Smooth muscle cell (in vitro differentiated cells): ENCODE data around the gene MFAP3L. TPM values are rescaled to one million over a fixed set of nuclear protein-coding genes. Genes with fewer than 3 reads are reported as not detected.

Source experiments
- DNase-seq: peaks from one replicate; lab custom pipeline; 2025; ENCODE audit not compliant: unreplicated experiment; lab: John Stamatoyannopoulos, UW
- H2AFZ ChIP-seq: fragments of 200-600 bp; sonication (generic); 2 replicates; pipeline ENCODE4 v1.6.0; 2016; ENCODE audit warnings: antibody characterized with exemption, low read depth, mild to moderate bottlenecking
- H3F3A ChIP-seq: fragments of 200-600 bp; sonication (generic); 2 replicates; pipeline ENCODE4 v1.6.0; 2017; ENCODE audit warnings: antibody characterized with exemption, low read depth
- H3K27ac ChIP-seq: fragments of 200-600 bp; sonication (generic); 2 replicates; pipeline ENCODE4 v1.5.1; 2016; ENCODE audit warnings: low read depth, mild to moderate bottlenecking
- H3K27me3 ChIP-seq: fragments of 200-600 bp; sonication (generic); 2 replicates; pipeline ENCODE4 v1.6.1; 2016; ENCODE audit warnings: low read depth, mild to moderate bottlenecking
- H3K36me3 ChIP-seq: fragments of 200-600 bp; sonication (generic); 2 replicates; pipeline ENCODE4 v1.5.1; 2016; ENCODE audit warnings: low read depth
- H3K4me1 ChIP-seq: fragments of 200-600 bp; sonication (generic); 2 replicates; pipeline ENCODE4 v1.5.1; 2016; ENCODE audit warnings: low read depth
- H3K4me2 ChIP-seq: fragments of 200-600 bp; sonication (generic); 2 replicates; pipeline ENCODE4 v1.6.0; 2016; ENCODE audit warnings: mild to moderate bottlenecking
- H3K4me3 ChIP-seq: fragments of 200-600 bp; sonication (generic); 2 replicates; pipeline ENCODE4 v1.5.1; 2016; ENCODE audit warnings: mild to moderate bottlenecking
- H3K79me2 ChIP-seq: fragments of 200-600 bp; sonication (generic); 2 replicates; pipeline ENCODE4 v1.6.0; 2016; ENCODE audit warnings: low read depth, mild to moderate bottlenecking
- H3K9ac ChIP-seq: fragments of 200-600 bp; sonication (generic); 2 replicates; pipeline ENCODE4 v1.6.0; 2016; ENCODE audit warnings: low read depth
- H3K9me3 ChIP-seq: fragments of 200-600 bp; sonication (generic); replicated peaks from 2 replicates; pipeline ENCODE4 v1.5.1; 2016; ENCODE audit warnings: low read depth
- H4K20me1 ChIP-seq: fragments of 200-600 bp; sonication (generic); 2 replicates; pipeline ENCODE4 v1.6.0; 2016; ENCODE audit warnings: low read depth
- CTCF ChIP-seq: fragments of 200-600 bp; sonication (generic); IDR thresholded peaks from 2 replicates; pipeline ENCODE4 v1.5.1; 2017; ENCODE audit warnings: borderline replicate concordance, mild to moderate bottlenecking, antibody characterized with exemption; ENCODE audit not compliant: insufficient read depth, poor library complexity, severe bottlenecking
- WGBS: methylation state at CpG from one replicate; pipeline ENCODE4 v1.1.7; 2016; ENCODE audit warnings: low lambda C conversion rate; 5-methylcytosine and 5-hydroxymethylcytosine counted together
- polyA plus RNA-seq: library from polyadenylated mRNA; unstranded; fragments of >200 nt; fragmentation: Nextera tagmentation; extraction: Ambion mirVana; gene quantifications from 2 replicates; pipeline ENCODE4 v1.2.1, GENCODE V29; 2016
- total RNA-seq: library from RNA; depleted of rRNA; stranded (reverse); fragments of >200 nt; gene quantifications from 2 replicates; pipeline ENCODE4 v1.2.3, GENCODE V29; 2014

MFAP3L gene
- total RNA-seq (21.1 and 27.4 TPM in 2 replicates), polyA plus RNA-seq (2.0 and 6.3 TPM in 2 replicates)

DNA sequence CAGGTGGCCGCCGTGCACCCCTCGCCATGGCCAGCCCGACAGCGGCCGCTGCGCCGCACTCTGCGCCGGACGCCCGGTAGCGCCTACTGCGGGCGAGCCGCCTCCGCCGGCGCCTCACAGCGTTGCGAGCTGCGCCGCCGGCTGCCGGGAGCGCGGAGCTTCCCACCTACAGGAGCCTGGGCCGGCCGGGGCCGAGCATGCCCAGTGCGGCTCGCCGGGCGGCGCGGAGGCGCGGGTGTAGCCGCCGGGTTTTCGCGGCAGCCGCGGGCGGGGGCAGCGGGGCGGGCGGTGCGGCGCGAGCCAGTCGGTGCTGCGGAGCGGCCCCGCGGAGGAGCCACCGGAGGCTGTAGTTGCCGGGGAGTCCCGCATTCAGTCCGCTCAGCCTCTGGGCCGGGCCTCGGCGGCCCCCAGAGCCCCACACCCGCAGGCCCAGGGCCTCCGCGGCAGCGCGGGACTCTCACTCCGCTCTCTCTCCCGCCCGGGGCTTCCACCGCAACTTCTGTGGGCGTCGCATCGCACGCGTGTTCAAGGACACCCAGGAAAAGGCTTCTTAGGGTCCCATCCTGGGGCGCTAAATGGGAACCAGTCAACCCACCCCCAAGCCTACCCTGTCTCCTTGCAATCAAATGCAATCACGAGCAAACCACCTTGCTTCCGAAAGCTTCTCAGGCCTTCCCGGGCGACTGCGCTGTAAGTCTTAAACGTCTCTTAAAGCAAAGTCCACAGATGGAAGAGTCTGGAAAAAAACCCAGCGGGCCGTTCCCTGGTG lies at the start of gene MFAP3L:
TSS of gene MFAP3L (minus strand) at position 143 of the 769 bp plus-strand sequence. CDS start 20,518 bp downstream, outside the sequence.
- no peaks in the 10 kb centered on the region for H3F3A ChIP-seq
- no peaks in the 10 kb centered on the region for H3K9me3 ChIP-seq
- under 1% methylated on average over 64 of the region's 86 CpGs for WGBS
- H3K36me3 ChIP-seq: no peaks in the 10 kb centered on the region
- TF ChIP-seq CTCF: no peak
- H2AFZ ChIP-seq: peak within 1 kb of the TSS; percentile 97
- H3K79me2 ChIP-seq: no peaks in the 10 kb centered on the region
- peak; percentile 64 for DNase-seq
- peak within 1 kb of the TSS; percentile 68 for H3K27ac ChIP-seq
- H3K9ac ChIP-seq: peak within 1 kb of the TSS; percentile 70
- peak within 1 kb of the TSS; percentile 100 for H3K4me2 ChIP-seq
- no peaks in the 10 kb centered on the region for H4K20me1 ChIP-seq
- peak within 1 kb of the TSS; percentile 72 for H3K4me3 ChIP-seq
- peaks cover 10% of the 10 kb centered on the region for H3K4me1 ChIP-seq
- no peaks in the 10 kb centered on the region for H3K27me3 ChIP-seq

DNA sequence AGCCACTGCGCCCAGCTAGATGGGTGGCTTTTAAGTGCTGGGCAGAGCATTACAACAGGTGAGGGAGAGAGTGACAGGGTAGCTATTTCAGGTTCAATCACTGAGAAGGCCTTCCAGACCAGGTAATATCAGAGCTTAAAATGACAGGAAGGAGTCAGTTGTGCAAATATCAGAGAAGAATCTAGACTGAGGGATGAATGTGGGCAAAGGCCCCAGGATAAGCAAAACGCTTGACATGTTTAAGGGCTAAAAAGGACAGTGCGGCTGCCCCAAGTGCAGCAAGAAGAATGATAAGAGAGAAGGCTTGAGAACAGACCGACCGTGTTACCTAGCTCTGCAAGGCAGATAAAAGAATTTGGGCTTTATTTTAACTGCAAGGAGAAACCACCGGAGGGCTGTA lies 45.0 kb upstream of the MFAP3L start:
- no peak overlapping the region for H3K4me2 ChIP-seq
- H3F3A ChIP-seq: no peaks in the 10 kb centered on the region
- H3K36me3 ChIP-seq: peaks cover 8% of the 10 kb centered on the region
- H3K27ac ChIP-seq: no peak overlapping the region
- no peaks in the 10 kb centered on the region for H3K9me3 ChIP-seq
- no peaks in the 10 kb centered on the region for H3K79me2 ChIP-seq
- no peak for TF ChIP-seq CTCF
- 98% methylated on average over 6 of the region's 6 CpGs for WGBS
- no peaks in the 10 kb centered on the region for H4K20me1 ChIP-seq
- no peak overlapping the region for H3K9ac ChIP-seq
- no peak overlapping the region for H2AFZ ChIP-seq
- DNase-seq: no peak
- H3K4me3 ChIP-seq: no peak overlapping the region
- H3K27me3 ChIP-seq: no peaks in the 10 kb centered on the region
- H3K4me1 ChIP-seq: no peaks in the 10 kb centered on the region

DNA sequence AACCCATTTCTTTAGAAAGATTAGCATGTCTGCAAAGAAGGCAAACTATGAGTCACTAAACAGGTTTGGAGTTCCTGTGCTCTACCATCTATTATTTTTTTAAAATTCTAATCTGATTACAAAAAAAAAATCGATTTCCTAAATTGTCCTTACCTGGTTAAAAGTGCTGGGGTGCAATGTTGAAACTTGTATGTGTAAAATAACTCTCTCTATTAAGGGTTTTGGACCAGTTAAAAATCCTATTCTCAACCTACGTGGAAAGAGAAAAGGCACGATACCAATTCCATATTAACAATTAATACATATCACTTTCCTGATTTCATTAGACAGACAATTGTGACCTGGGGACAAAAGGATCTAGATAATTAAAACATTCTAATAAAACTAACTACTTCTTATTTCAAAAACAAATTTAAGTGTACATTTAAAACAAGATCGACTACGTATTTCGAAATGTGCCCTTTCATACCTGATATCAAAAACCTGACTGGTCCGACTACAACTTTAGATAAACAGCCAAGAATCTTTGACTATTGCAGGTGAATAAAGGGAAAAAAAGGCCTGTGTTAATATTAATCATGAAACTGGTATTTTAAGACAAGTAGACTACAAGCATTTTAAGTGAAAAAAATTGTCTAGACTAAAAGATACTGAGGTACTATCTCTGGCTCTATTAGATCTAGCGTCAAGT lies 42.4 kb upstream of the MFAP3L start:
- TF ChIP-seq CTCF: no peak
- no peak overlapping the region for H3K4me2 ChIP-seq
- H3K27me3 ChIP-seq: no peaks in the 10 kb centered on the region
- H2AFZ ChIP-seq: no peak overlapping the region
- no peaks in the 10 kb centered on the region for H3K79me2 ChIP-seq
- no peaks in the 10 kb centered on the region for H4K20me1 ChIP-seq
- H3K9me3 ChIP-seq: no peaks in the 10 kb centered on the region
- H3K27ac ChIP-seq: no peak overlapping the region
- DNase-seq: no peak
- H3K4me3 ChIP-seq: no peak overlapping the region
- no peaks in the 10 kb centered on the region for H3K4me1 ChIP-seq
- H3F3A ChIP-seq: no peaks in the 10 kb centered on the region
- peaks cover 13% of the 10 kb centered on the region for H3K36me3 ChIP-seq
- H3K9ac ChIP-seq: no peak overlapping the region
- WGBS: 96% methylated on average over 8 of the region's 8 CpGs
